K562 (cell line): ENCODE data around the gene SMAP2. TPM values are rescaled to one million over a fixed set of nuclear protein-coding genes. Genes with fewer than 3 reads are reported as not detected.
A peak's percentile ranks its signal among the peaks of the same experiment; 100 is the strongest.

Source experiments
- ASH1L ChIP-seq: fragments of 450-650 bp; IDR thresholded peaks from 2 replicates; pipeline ENCODE4 v1.6.1; 2018; ENCODE audit warnings: borderline replicate concordance, mild to moderate bottlenecking, low read depth; ENCODE audit not compliant: partially characterized antibody
- ATF2 ChIP-seq: sonication (generic); formaldehyde crosslinking; IDR thresholded peaks from 2 replicates; pipeline ENCODE4 v1.8.1; 2022; ENCODE audit warnings: missing genetic modification reagents
- C11orf30 ChIP-seq: fragments of 450-650 bp; IDR thresholded peaks from 2 replicates; pipeline ENCODE4 v1.6.1; 2016; ENCODE audit warnings: low read depth, mild to moderate bottlenecking
- CAMTA2 ChIP-seq: fragments of 250-450 bp; sonication (Bioruptor Pico); conservative IDR thresholded peaks from 2 replicates; pipeline ENCODE4 v1.5.1; 2022
- CLOCK ChIP-seq: fragments of 250-450 bp; sonication (Bioruptor Pico); IDR thresholded peaks from 2 replicates; pipeline ENCODE4 v1.4.0; 2020; ENCODE audit warnings: mild to moderate bottlenecking, moderate library complexity, borderline replicate concordance
- ELK1 ChIP-seq: sonication (generic); formaldehyde crosslinking; IDR thresholded peaks from 2 replicates; pipeline ENCODE4 v1.8.1; 2022; ENCODE audit warnings: missing genetic modification reagents
- HMGN3 ChIP-seq: IDR thresholded peaks from 2 replicates; pipeline ENCODE4 v1.6.1; 2011; ENCODE audit warnings: borderline replicate concordance, low read depth, mild to moderate bottlenecking, mixed read lengths, low read length; ENCODE audit not compliant: insufficient read length; ENCODE audit errors: extremely low read depth
- MNT ChIP-seq, 2 experiments: fragments of 450-650 bp; conservative IDR thresholded peaks; 2 replicates each; pipeline ENCODE4 v1.6.1; 2017; ENCODE audit warnings: mild to moderate bottlenecking in 2 of 2, moderate library complexity in 2 of 2
- PHF20 ChIP-seq: fragments of 450-650 bp; IDR thresholded peaks from 2 replicates; pipeline ENCODE4 v1.6.1; 2018; ENCODE audit not compliant: partially characterized antibody
- POU5F1 ChIP-seq: fragments of 150-350 bp; IDR thresholded peaks from 2 replicates; pipeline ENCODE4 v1.6.1; 2014; ENCODE audit warnings: borderline replicate concordance, low read length, low read depth, mild to moderate bottlenecking; ENCODE audit not compliant: partially characterized antibody
- RBM14 ChIP-seq: fragments of 200-400 bp; formaldehyde crosslinking; IDR thresholded peaks from 2 replicates; pipeline ENCODE4 v1.6.1; 2018; ENCODE audit warnings: low read depth, mild to moderate bottlenecking, low read length, moderate library complexity, borderline replicate concordance; ENCODE audit not compliant: insufficient read depth
- SRSF3 ChIP-seq: fragments of 200-400 bp; formaldehyde crosslinking; IDR thresholded peaks from 2 replicates; pipeline ENCODE4 v1.6.1; 2016; ENCODE audit warnings: mild to moderate bottlenecking, low read length, moderate library complexity; ENCODE audit not compliant: insufficient read depth
- SUPT5H ChIP-seq: fragments of 450-650 bp; IDR thresholded peaks from 2 replicates; pipeline ENCODE4 v1.6.1; 2016
- TSHZ1 ChIP-seq: fragments of 250-450 bp; sonication (Bioruptor Pico); IDR thresholded peaks from 2 replicates; pipeline ENCODE4 v1.4.0; 2020; ENCODE audit warnings: mild to moderate bottlenecking, moderate library complexity
- ZNF785 ChIP-seq: fragments of 250-450 bp; sonication (Bioruptor Pico); IDR thresholded peaks from 2 replicates; pipeline ENCODE4 v1.4.0; 2020; ENCODE audit warnings: mild to moderate bottlenecking
- polyA plus RNA-seq, 8 experiments: library from polyadenylated mRNA; depleted of rRNA in 4 of 8; stranded (reverse) in 5 of 8; unstranded in 3 of 8; fragments of >200 nt; fragmentation: Nextera tagmentation in 2 of 8; fragmentation: Illumina TruSeq in 1 of 8; extraction: Ambion mirVana in 2 of 8; extraction: Trizol in 1 of 8; gene quantifications; 2 replicates each; pipeline versions ENCODE4 v1.2.1 to v1.2.3, GENCODE V29; 2011 to 2014; ENCODE audit warnings: inconsistent platforms in 1 of 8, missing spikeins in 1 of 8
- total RNA-seq, 7 experiments: library from RNA; depleted of rRNA in 6 of 7; stranded (reverse); fragments of >200 nt in 6 of 7; fragmentation: Illumina TruSeq in 2 of 7; extraction: Trizol in 2 of 7; gene quantifications; 2 replicates each; pipeline versions ENCODE4 v1.2.1 to v1.2.3, GENCODE V29; 2011 to 2021; ENCODE audit warnings: low replicate concordance in 1 of 7

SMAP2 gene
- total and polyA plus RNA-seq, 9 of the 15 experiments (the other 6 are each of a cell fraction or from before 2014, with no cell fraction given): 38.7 to 212 (median 94.1) TPM

- TF ChIP-seq TSHZ1 (CRISPR knock-in tag) (no peak), HMGN3 (no peak), RBM14 (no peak), POU5F1 (no peak), ZNF785 (CRISPR knock-in tag) (no peak), ATF2 (CRISPR knock-in tag) (no peak), ASH1L (no peak), MNT (conservative IDR thresholded peaks at IDR 0.05) (peak; percentile 43 to 62; a peak in 1 of 4 replicates), PHF20 (no peak), ELK1 (no peak), SRSF3 (no peak), CLOCK (no peak), C11orf30 (peak; percentile 93), CAMTA2 (CRISPR knock-in tag) (no peak), SUPT5H (peak; percentile 33; the same call in 1 of the 2 replicates)
Measured at GRCh38 chr1:40383488-40384412, 10.2 kb downstream of the SMAP2 start (continued).
